ENCODE data around the gene AGBL1. TPM values are rescaled to one million over a fixed set of nuclear protein-coding genes. Genes with fewer than 3 reads are reported as not detected.

The AGBL1 gene
- total and polyA plus RNA-seq, 4 donors: 0.08 to 147 (median 4.7) TPM

GRCh38 chr15:86620157-86620556 lies 540.5 kb downstream of the AGBL1 start:
- no peak for DNase-seq
- Histone ChIP-seq H3K9me3 (ENCODE audit: control insufficient read depth in 4 of 4, insufficient read depth in 3 of 4, low read length in 3 of 4) (no peaks in the 10 kb centered on the region), H3K4me3 (no peak overlapping the region), H3K27me3 (ENCODE audit: control insufficient read depth in 3 of 3, insufficient read depth in 3 of 3, low read length in 2 of 3) (no peaks in the 10 kb centered on the region), H3K9ac (ENCODE audit: insufficient read depth in 1 of 2, low read length in 2 of 2) (no peak overlapping the region), H3K4me1 (ENCODE audit: control insufficient read depth in 5 of 5, insufficient read depth in 5 of 5, low read length in 5 of 5) (peaks cover 0 to 6% (median 0%) of the 10 kb centered on the region in 5 donors), H3K36me3 (ENCODE audit: control insufficient read depth in 4 of 4, insufficient read depth in 4 of 4, low read length in 4 of 4) (no peaks in the 10 kb centered on the region), H3K27ac (ENCODE audit: low read depth in 1 of 2, low read length in 1 of 2) (no peak overlapping the region)
- 36 to 45% methylated on average over 5 of the region's 5 CpGs for WGBS, 2 donors
- ATAC-seq (ENCODE audit: insufficient read depth, low FRiP score): no peak
- TF ChIP-seq CTCF (IDR thresholded peaks at IDR 0.05; ENCODE audit: control extremely low read depth, extremely low read depth): no peak

GRCh38 chr15:86620641-86621349 lies 541.1 kb downstream of the AGBL1 start:
- Histone ChIP-seq H3K4me1 (ENCODE audit: control insufficient read depth in 5 of 5, insufficient read depth in 5 of 5, low read length in 5 of 5) (peaks cover 0 to 6% (median 0%) of the 10 kb centered on the region in 5 donors), H3K27ac (ENCODE audit: low read depth in 1 of 2, low read length in 1 of 2) (no peak overlapping the region), H3K27me3 (ENCODE audit: control insufficient read depth in 3 of 3, insufficient read depth in 3 of 3, low read length in 2 of 3) (no peaks in the 10 kb centered on the region), H3K9ac (ENCODE audit: insufficient read depth in 1 of 2, low read length in 2 of 2) (no peak overlapping the region), H3K36me3 (ENCODE audit: control insufficient read depth in 4 of 4, insufficient read depth in 4 of 4, low read length in 4 of 4) (no peaks in the 10 kb centered on the region), H3K9me3 (ENCODE audit: control insufficient read depth in 4 of 4, insufficient read depth in 3 of 4, low read length in 3 of 4) (no peaks in the 10 kb centered on the region), H3K4me3 (no peak overlapping the region)
- no peak for ATAC-seq (ENCODE audit: insufficient read depth, low FRiP score)
- no peak for TF ChIP-seq CTCF (IDR thresholded peaks at IDR 0.05; ENCODE audit: control extremely low read depth, extremely low read depth)
- no peak for DNase-seq
- 45 to 48% methylated on average over 8 of the region's 8 CpGs for WGBS, 2 donors

- Histone ChIP-seq H3K27ac (ENCODE audit: low read depth in 1 of 2, low read length in 1 of 2) (no peak overlapping the region), H3K9ac (ENCODE audit: insufficient read depth in 1 of 2, low read length in 2 of 2) (no peak overlapping the region), H3K36me3 (ENCODE audit: control insufficient read depth in 4 of 4, insufficient read depth in 4 of 4, low read length in 4 of 4) (no peaks in the 10 kb centered on the region), H3K9me3 (ENCODE audit: control insufficient read depth in 4 of 4, insufficient read depth in 3 of 4, low read length in 3 of 4) (peaks cover 0 to 2% (median 0%) of the 10 kb centered on the region in 4 donors), H3K4me3 (no peak overlapping the region), H3K27me3 (ENCODE audit: control insufficient read depth in 3 of 3, insufficient read depth in 3 of 3, low read length in 2 of 3) (no peaks in the 10 kb centered on the region), H3K4me1 (ENCODE audit: control insufficient read depth in 5 of 5, insufficient read depth in 5 of 5, low read length in 5 of 5) (peaks cover 0 to 6% (median 0%) of the 10 kb centered on the region in 5 donors)
- TF ChIP-seq CTCF (IDR thresholded peaks at IDR 0.05; ENCODE audit: control extremely low read depth, extremely low read depth): no peak
- 60 to 68% methylated on average over 2 of the region's 2 CpGs for WGBS, 2 donors
- no peak for DNase-seq
- ATAC-seq (ENCODE audit: insufficient read depth, low FRiP score): no peak
These were observed 543.6 kb downstream of the AGBL1 start for GRCh38 chr15:86623236-86623635.
